ENCODE measurements around the gene IFT80. TPM values are rescaled to one million over a fixed set of nuclear protein-coding genes. Genes with fewer than 3 reads are reported as not detected.

IFT80 gene
- total RNA-seq, 1 experiment from 2014 or later: 20.2 TPM

GRCh38 chr3:160412477-160412876, 13.5 kb upstream of the IFT80 start:
- CTCF ChIA-PET: no interaction called here
- Histone ChIP-seq H3K27me3 (replicated peaks; ENCODE audit: insufficient read depth, low read depth, low read length, poor library complexity) (no peaks in the 10 kb centered on the region), H3K27ac (ENCODE audit: low read depth, low read length, poor library complexity, severe bottlenecking) (no peak overlapping the region), H3K36me3 (ENCODE audit: insufficient read depth, low read length, poor library complexity, severe bottlenecking) (peaks cover 94% of the 10 kb centered on the region), H3K9me3 (ENCODE audit: low read depth, low read length, poor library complexity, severe bottlenecking) (no peaks in the 10 kb centered on the region), H3K4me1 (ENCODE audit: insufficient read depth, low read length, poor library complexity, severe bottlenecking) (no peaks in the 10 kb centered on the region), H3K4me3 (ENCODE audit: low read depth, low read length, poor library complexity, severe bottlenecking) (no peak overlapping the region)
- no peak for DNase-seq (ENCODE audit: low spot score)
- intact Hi-C loops (cut with micrococcal nuclease; ENCODE audit: unreplicated experiment): loop anchor here (5.0 kb wide), 2 partner anchors 250 to 380 kb away; no protein-coding TSS in a partner anchor
- POLR2A ChIA-PET (ENCODE audit: low non-redundant PET): no interaction called here
- BruUV-seq (replicated peaks): no TSS peak
- no peak for TF ChIP-seq EZH2 (IDR thresholded peaks at IDR 0.05; ENCODE audit: borderline replicate concordance, low read depth, low read length, poor library complexity, severe bottlenecking)
- TF ChIP-seq, protein P1, sequence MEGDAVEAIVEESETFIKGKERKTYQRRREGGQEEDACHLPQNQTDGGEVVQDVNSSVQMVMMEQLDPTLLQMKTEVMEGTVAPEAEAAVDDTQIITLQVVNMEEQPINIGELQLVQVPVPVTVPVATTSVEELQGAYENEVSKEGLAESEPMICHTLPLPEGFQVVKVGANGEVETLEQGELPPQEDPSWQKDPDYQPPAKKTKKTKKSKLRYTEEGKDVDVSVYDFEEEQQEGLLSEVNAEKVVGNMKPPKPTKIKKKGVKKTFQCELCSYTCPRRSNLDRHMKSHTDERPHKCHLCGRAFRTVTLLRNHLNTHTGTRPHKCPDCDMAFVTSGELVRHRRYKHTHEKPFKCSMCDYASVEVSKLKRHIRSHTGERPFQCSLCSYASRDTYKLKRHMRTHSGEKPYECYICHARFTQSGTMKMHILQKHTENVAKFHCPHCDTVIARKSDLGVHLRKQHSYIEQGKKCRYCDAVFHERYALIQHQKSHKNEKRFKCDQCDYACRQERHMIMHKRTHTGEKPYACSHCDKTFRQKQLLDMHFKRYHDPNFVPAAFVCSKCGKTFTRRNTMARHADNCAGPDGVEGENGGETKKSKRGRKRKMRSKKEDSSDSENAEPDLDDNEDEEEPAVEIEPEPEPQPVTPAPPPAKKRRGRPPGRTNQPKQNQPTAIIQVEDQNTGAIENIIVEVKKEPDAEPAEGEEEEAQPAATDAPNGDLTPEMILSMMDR (conservative IDR thresholded peaks at IDR 0.05; ENCODE audit: low read depth, low read length): no peak

- H3K9me3 ChIP-seq (ENCODE audit: low read depth, low read length, poor library complexity, severe bottlenecking): no peaks in the 10 kb centered on the region
- H3K27me3 ChIP-seq (replicated peaks; ENCODE audit: insufficient read depth, low read depth, low read length, poor library complexity): no peaks in the 10 kb centered on the region
- no TSS peak for BruUV-seq (replicated peaks)
- H3K4me3 ChIP-seq (ENCODE audit: low read depth, low read length, poor library complexity, severe bottlenecking): no peak overlapping the region
- DNase-seq (ENCODE audit: low spot score): no peak
- peaks cover 93% of the 10 kb centered on the region for H3K36me3 ChIP-seq (ENCODE audit: insufficient read depth, low read length, poor library complexity, severe bottlenecking)
- POLR2A ChIA-PET (ENCODE audit: low non-redundant PET): interaction anchor here (0.7 kb wide), 2 partner anchors 25 to 37 kb away, joined by 10 to 12 read pairs; no protein-coding TSS in a partner anchor
- TF ChIP-seq EZH2 (IDR thresholded peaks at IDR 0.05; ENCODE audit: borderline replicate concordance, low read depth, low read length, poor library complexity, severe bottlenecking): no peak
- TF ChIP-seq, protein P1 (conservative IDR thresholded peaks at IDR 0.05; ENCODE audit: low read depth, low read length): no peak
- intact Hi-C loops (cut with micrococcal nuclease; ENCODE audit: unreplicated experiment): loop anchor here (5.0 kb wide), 2 partner anchors 248 to 378 kb away; no protein-coding TSS in a partner anchor
- peaks cover 3% of the 10 kb centered on the region for H3K4me1 ChIP-seq (ENCODE audit: insufficient read depth, low read length, poor library complexity, severe bottlenecking)
- CTCF ChIA-PET: interaction anchor here (0.6 kb wide), 1 partner anchor 69 kb away, joined by 3 read pairs; no protein-coding TSS in a partner anchor
- no peak overlapping the region for H3K27ac ChIP-seq (ENCODE audit: low read depth, low read length, poor library complexity, severe bottlenecking)
Observed at GRCh38 chr3:160409812-160410610, 11.0 kb upstream of the IFT80 start.

GRCh38 chr3:160403796-160404470, 4.9 kb upstream of the IFT80 start:
- intact Hi-C loops (cut with micrococcal nuclease; ENCODE audit: unreplicated experiment): no loop called here
- no peak for DNase-seq (ENCODE audit: low spot score)
- Histone ChIP-seq H3K36me3 (ENCODE audit: insufficient read depth, low read length, poor library complexity, severe bottlenecking) (peaks cover 57% of the 10 kb centered on the region), H3K27me3 (replicated peaks; ENCODE audit: insufficient read depth, low read depth, low read length, poor library complexity) (no peaks in the 10 kb centered on the region), H3K4me1 (ENCODE audit: insufficient read depth, low read length, poor library complexity, severe bottlenecking) (peaks cover 12% of the 10 kb centered on the region), H3K4me3 (ENCODE audit: low read depth, low read length, poor library complexity, severe bottlenecking) (peak overlapping the region; percentile 69), H3K9me3 (ENCODE audit: low read depth, low read length, poor library complexity, severe bottlenecking) (no peaks in the 10 kb centered on the region), H3K27ac (ENCODE audit: low read depth, low read length, poor library complexity, severe bottlenecking) (peak overlapping the region; percentile 20)
- ChIA-PET CTCF (no interaction called here), POLR2A (ENCODE audit: low non-redundant PET) (no interaction called here)
- no peak for TF ChIP-seq EZH2 (IDR thresholded peaks at IDR 0.05; ENCODE audit: borderline replicate concordance, low read depth, low read length, poor library complexity, severe bottlenecking)
- TF ChIP-seq, protein P1 (conservative IDR thresholded peaks at IDR 0.05; ENCODE audit: low read depth, low read length): no peak
- BruUV-seq (replicated peaks): no TSS peak

All from A673 (cell line).